OCI-LY1 (cell line): ENCODE results near the gene GTPBP3.

ENCODE experiments used
- H2AFZ ChIP-seq: fragments of 200-600 bp; sonication (generic), shearing (Covaris generic); 2 replicates; pipeline ENCODE4 v1.6.0; 2014; ENCODE audit warnings: antibody characterized with exemption, mild to moderate bottlenecking, low read length
- H3F3A ChIP-seq: fragments of 200-600 bp; sonication (generic), shearing (Covaris generic); 2 replicates; pipeline ENCODE4 v1.6.0; 2014; ENCODE audit warnings: mild to moderate bottlenecking, antibody characterized with exemption, low read length, moderate library complexity; ENCODE audit not compliant: insufficient read depth
- H3K27ac ChIP-seq: fragments of 200-600 bp; sonication (generic); 2 replicates; pipeline ENCODE4 v1.5.1; 2014; ENCODE audit warnings: low read length, mixed run types, mild to moderate bottlenecking, low read depth; ENCODE audit not compliant: poor library complexity, severe bottlenecking
- H3K27me3 ChIP-seq: fragments of 200-600 bp; sonication (generic); 2 replicates; pipeline ENCODE4 v1.6.0; 2014; ENCODE audit warnings: antibody characterized with exemption, mild to moderate bottlenecking, low read length, moderate library complexity; ENCODE audit not compliant: insufficient read depth
- H3K36me3 ChIP-seq: fragments of 200-600 bp; sonication (generic); 2 replicates; pipeline ENCODE4 v1.6.1; 2014; ENCODE audit warnings: mild to moderate bottlenecking, antibody characterized with exemption, low read length, moderate library complexity, mixed read lengths; ENCODE audit not compliant: insufficient read depth
- H3K4me1 ChIP-seq: fragments of 200-600 bp; sonication (generic); 2 replicates; pipeline ENCODE4 v1.5.1; 2014; ENCODE audit warnings: mild to moderate bottlenecking, low read length, moderate library complexity; ENCODE audit not compliant: insufficient read depth, severe bottlenecking
- H3K4me2 ChIP-seq: fragments of 200-600 bp; sonication (generic), shearing (Covaris generic); 2 replicates; pipeline ENCODE4 v1.6.1; 2014; ENCODE audit warnings: low read length
- H3K4me3 ChIP-seq: fragments of 200-600 bp; sonication (generic); 2 replicates; pipeline ENCODE4 v1.5.1; 2014; ENCODE audit warnings: low read length, low read depth, mild to moderate bottlenecking, mixed read lengths; ENCODE audit not compliant: poor library complexity, severe bottlenecking
- H3K79me2 ChIP-seq: fragments of 200-600 bp; shearing (Covaris generic); 2 replicates; pipeline ENCODE4 v1.6.1; 2016; ENCODE audit warnings: mixed run types, low read length, mixed read lengths; ENCODE audit not compliant: insufficient read depth
- H3K9ac ChIP-seq: fragments of 200-600 bp; sonication (generic), shearing (Covaris generic); 2 replicates; pipeline ENCODE4 v1.6.1; 2014; ENCODE audit warnings: mild to moderate bottlenecking, low read length, mixed read lengths
- H3K9me2 ChIP-seq: fragments of 200-600 bp; sonication (generic), shearing (Covaris generic); 2 replicates; pipeline ENCODE4 v1.6.1; 2014; ENCODE audit warnings: low read depth, mild to moderate bottlenecking, low read length, mixed read lengths
- H3K9me3 ChIP-seq: fragments of 200-600 bp; shearing (Covaris generic); 2 replicates; pipeline ENCODE4 v1.6.1; 2014; ENCODE audit warnings: low read length, mixed read lengths
- H4K20me1 ChIP-seq: fragments of 200-600 bp; sonication (generic), shearing (Covaris generic); 2 replicates; pipeline ENCODE4 v1.6.0; 2016; ENCODE audit warnings: mild to moderate bottlenecking, low read length; ENCODE audit not compliant: insufficient read depth
- CTCF ChIP-seq: fragments of 200-600 bp; sonication (generic), shearing (Covaris generic); IDR thresholded peaks from 2 replicates; pipeline ENCODE4 v1.5.1; 2017; ENCODE audit warnings: mild to moderate bottlenecking, antibody characterized with exemption, low read length, moderate library complexity, mixed read lengths
- EZH2 ChIP-seq: fragments of 200-600 bp; sonication (generic), shearing (Covaris generic); IDR thresholded peaks from 2 replicates; pipeline ENCODE4 v1.8.0; 2017; ENCODE audit warnings: borderline replicate concordance, mixed run types, mild to moderate bottlenecking, antibody characterized with exemption, low read length, moderate library complexity, mixed read lengths

Gene GTPBP3

GRCh38 chr19:17332677-17333581 lies 4.4 kb upstream of the GTPBP3 start:
- Histone ChIP-seq H3K4me1 (peaks cover 21% of the 10 kb centered on the region), H3K27ac (no peak overlapping the region), H3K9me3 (no peaks in the 10 kb centered on the region), H3K79me2 (no peaks in the 10 kb centered on the region), H3K9ac (no peak overlapping the region), H3K27me3 (no peaks in the 10 kb centered on the region; the same call in 1 of the 2 replicates), H3K9me2 (no peaks in the 10 kb centered on the region), H4K20me1 (no peaks in the 10 kb centered on the region), H3K4me3 (no peak overlapping the region), H2AFZ (no peak overlapping the region), H3K4me2 (no peak overlapping the region), H3F3A (no peaks in the 10 kb centered on the region), H3K36me3 (peaks cover 5% of the 10 kb centered on the region; the same call in 1 of the 2 replicates)
- no peak for TF ChIP-seq CTCF
- no peak for TF ChIP-seq EZH2

GRCh38 chr19:17333611-17334413 lies 3.5 kb upstream of the GTPBP3 start:
- no peaks in the 10 kb centered on the region for H3K79me2 ChIP-seq
- peaks cover 25% of the 10 kb centered on the region for H3K4me1 ChIP-seq
- H3K9me3 ChIP-seq: no peaks in the 10 kb centered on the region
- peak overlapping the region; percentile 73 for H3K9ac ChIP-seq
- peak overlapping the region; percentile 71 for H3K4me3 ChIP-seq
- H2AFZ ChIP-seq: no peak overlapping the region
- H4K20me1 ChIP-seq: no peaks in the 10 kb centered on the region
- H3K4me2 ChIP-seq: peak overlapping the region; percentile 74
- no peaks in the 10 kb centered on the region; the same call in 1 of the 2 replicates for H3K27me3 ChIP-seq
- H3F3A ChIP-seq: no peaks in the 10 kb centered on the region
- H3K27ac ChIP-seq: no peak overlapping the region
- no peaks in the 10 kb centered on the region for H3K9me2 ChIP-seq
- TF ChIP-seq CTCF (no peak), EZH2 (no peak)
- H3K36me3 ChIP-seq: peaks cover 9% of the 10 kb centered on the region

GRCh38 chr19:17334414-17335409 lies 2.6 kb upstream of the GTPBP3 start, which contains the start of gene ANO8:
Gene ANO8 (minus strand): TSS chr19:17334855. CDS start chr19:17334670, 185 bp downstream.
- Histone ChIP-seq H3K36me3 (peaks cover 15% of the 10 kb centered on the region), H3K4me3 (peak within 1 kb of the TSS; percentile 71), H3F3A (no peaks in the 10 kb centered on the region), H3K4me1 (peaks cover 28% of the 10 kb centered on the region), H3K9me3 (no peaks in the 10 kb centered on the region), H3K4me2 (peak within 1 kb of the TSS; percentile 74), H2AFZ (no peak within 1 kb of the TSS; the same call in 1 of the 2 replicates), H4K20me1 (no peaks in the 10 kb centered on the region), H3K27ac (peak within 1 kb of the TSS; percentile 0), H3K79me2 (no peaks in the 10 kb centered on the region), H3K9ac (peak within 1 kb of the TSS; percentile 73), H3K9me2 (no peaks in the 10 kb centered on the region), H3K27me3 (no peaks in the 10 kb centered on the region; the same call in 1 of the 2 replicates)
- TF ChIP-seq CTCF (no peak), EZH2 (no peak)
